Measurements from ENCODE around the gene ADGRV1. TPM values are rescaled to one million over a fixed set of nuclear protein-coding genes. Genes with fewer than 3 reads are reported as not detected.
"Not testable (repeated sequence)": the region's sequence is repeated elsewhere in the genome, so short reads cannot be mapped to it uniquely, and the experiment has no call there.

ADGRV1 gene
- total RNA-seq, 1 donor from 2014 or later = 474 TPM

GRCh38 chr5:90553711-90554110 is 4.9 kb upstream of the ADGRV1 start:
- DNase-seq = no peak

- no peak for DNase-seq
Measured at GRCh38 chr5:90554358-90555006, 4.1 kb upstream of the ADGRV1 start.

- DNase-seq = no peak
Measured at GRCh38 chr5:90555666-90556065, 2.9 kb upstream of the ADGRV1 start.

GRCh38 chr5:90557391-90557790 is 1.2 kb upstream of the ADGRV1 start:
- no peak for DNase-seq

DNA sequence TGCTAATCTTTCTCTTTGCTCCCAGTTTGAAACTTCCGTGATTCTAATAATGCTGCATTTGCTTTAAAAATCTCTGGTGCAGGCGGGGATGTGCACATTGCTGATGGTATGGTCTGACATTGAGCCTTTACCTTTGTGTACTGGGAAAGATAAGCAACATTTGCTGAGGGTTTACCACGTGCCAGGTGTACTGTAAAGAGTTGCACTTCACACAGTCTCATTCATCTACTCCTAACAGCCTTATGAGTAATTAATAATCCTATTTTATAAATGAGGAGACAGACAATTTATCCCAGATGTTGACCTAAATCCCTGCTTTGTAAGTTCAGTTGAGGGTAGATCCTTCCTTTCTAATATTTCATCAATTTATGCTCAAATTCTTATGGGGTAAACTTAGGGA is 726 bp upstream of the ADGRV1 start:
- DNase-seq = no peak

- no peak for DNase-seq
Measured at GRCh38 chr5:90560771-90561170, 2.2 kb downstream of the ADGRV1 start.

- no peak for DNase-seq
Measured at GRCh38 chr5:90561766-90562165, 3.2 kb downstream of the ADGRV1 start.

GRCh38 chr5:90562341-90562740 is 3.7 kb downstream of the ADGRV1 start:
- no peak for DNase-seq

DNA sequence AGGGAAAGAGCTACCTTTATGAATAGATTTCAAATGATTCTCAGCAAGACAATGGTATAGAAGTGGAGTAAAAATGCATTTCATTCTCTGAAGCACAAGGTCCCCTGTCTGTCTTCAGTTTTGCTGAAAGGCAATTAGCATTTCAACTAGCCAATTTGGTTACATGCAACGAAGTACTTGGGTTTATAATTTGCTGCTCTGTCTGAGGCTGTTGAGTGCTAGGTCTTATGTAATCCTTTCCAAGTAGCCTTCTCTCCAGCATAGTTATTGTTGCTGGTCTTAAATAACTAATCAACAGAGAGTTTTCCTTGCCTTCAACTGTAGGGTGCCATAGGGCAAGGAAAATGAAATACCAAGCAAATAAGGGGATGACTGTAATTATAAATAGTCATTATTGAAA is 4.5 kb downstream of the ADGRV1 start:
- DNase-seq = no peak

DNA sequence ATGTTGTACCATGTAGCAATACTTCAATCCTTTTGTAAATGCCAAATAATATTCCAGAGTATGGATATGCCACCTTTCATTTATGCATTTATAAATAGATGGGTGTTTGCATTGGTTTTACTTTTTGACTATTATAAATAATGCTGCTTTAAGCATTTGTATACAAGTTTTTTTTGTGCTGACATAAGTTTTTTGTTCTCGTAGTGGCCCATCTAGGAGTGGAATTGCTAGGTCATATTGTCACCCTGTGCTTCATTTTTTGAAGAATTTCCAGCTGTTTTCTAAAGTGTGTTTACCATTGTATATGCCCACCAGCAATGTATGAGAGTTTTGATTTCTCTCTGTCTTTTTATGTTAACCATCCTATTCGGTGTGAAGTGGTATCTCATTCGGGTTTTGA is 6.9 kb downstream of the ADGRV1 start:
- DNase-seq = no peak

- no peak for DNase-seq
Measured at GRCh38 chr5:90569084-90569483, 10.5 kb downstream of the ADGRV1 start.

GRCh38 chr5:90570034-90570433 is 11.4 kb downstream of the ADGRV1 start:
- no peak for DNase-seq

DNA sequence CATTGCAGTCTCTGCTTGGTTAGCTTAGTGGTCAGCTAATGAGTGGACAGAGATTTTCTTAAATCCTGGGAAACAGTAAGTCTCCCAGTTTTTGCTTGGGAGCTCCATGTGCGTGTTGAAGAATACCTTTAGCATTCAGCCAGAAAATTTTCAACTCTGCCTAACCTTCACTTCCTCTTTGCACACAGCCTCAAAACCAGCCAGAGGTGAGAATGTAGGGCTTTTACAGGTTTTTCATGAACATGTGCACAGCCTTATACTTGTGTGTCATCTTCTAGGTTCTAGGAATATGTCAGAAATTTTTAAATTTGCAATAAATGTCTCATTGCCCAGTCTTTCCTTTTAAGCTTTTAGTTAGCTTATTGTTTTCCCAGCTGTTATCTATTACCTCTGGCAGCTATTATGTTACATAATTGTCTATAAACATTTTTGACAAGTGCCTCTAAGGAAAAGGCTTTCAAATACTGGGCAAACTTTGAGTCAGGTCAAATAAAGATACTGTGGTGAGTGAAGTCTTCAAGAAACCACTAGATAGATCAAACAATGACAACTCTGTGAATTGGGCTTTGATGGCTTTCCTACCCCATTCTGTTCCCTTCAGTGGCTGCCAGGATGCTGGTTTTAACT is 12.7 kb downstream of the ADGRV1 start:
- DNase-seq = no peak

DNA sequence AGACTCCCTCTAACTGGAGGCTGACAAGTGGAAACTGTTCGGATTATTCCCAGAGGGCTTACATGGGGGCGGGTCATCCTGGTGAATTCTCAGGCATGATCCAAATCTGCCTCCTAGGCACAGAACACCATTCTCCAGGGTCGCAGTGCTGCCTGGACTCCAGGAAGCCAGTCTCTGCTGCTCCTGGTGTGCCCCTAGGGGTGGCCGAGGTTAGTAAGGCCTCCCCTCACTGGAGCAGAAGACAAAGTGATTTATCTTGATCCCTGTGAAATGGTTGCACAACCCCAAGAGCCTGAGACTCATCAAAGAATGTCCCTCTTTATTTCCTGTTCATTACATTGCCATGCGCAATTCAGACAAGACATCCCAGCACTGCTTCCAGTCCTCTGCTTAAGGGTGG is 17.1 kb downstream of the ADGRV1 start:
- no peak for DNase-seq

DNA sequence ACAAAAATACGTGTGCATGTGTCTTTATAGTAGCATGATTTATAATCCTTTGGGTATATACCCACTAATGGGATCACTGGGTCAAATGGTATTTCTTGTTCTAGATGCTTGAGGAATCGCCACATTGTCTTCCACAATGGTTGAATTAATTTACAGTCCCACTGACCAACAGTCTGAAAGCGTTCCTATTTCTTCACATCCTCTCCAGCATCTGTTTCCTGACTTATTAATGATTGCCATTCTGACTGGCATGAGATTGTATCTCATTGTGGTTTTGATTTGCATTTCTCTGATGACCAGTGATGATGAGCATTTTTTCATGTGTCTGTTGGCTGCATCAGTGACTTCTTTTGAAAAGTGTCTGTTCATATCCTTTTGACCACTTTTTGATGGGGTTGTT is 18.0 kb downstream of the ADGRV1 start:
- DNase-seq = not testable (repeated sequence)

GRCh38 chr5:90579905-90580304 is 21.3 kb downstream of the ADGRV1 start:
- DNase-seq = not testable (repeated sequence)

DNA sequence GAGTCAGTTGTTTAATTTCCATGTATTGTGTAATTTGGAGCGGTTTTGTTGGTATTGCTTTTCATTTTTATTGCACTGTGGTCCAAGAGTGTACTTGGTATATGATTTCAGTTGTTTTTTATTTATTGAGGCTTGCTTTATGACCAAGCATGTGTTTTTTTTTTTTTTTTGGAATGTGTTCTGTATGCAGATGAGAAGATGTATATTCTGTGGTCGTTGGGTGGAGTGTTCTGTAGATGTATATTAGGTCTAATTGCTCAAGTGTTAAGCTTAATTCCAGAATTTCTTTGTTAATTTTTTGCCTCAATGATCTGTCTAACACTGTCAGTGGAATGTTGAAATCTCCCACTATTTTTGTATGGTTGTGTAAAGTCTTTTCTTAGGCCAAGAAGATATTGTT is 23.4 kb downstream of the ADGRV1 start:
- no peak for DNase-seq

- DNase-seq = no peak
Measured at GRCh38 chr5:90585337-90585986, 26.9 kb downstream of the ADGRV1 start.

DNA sequence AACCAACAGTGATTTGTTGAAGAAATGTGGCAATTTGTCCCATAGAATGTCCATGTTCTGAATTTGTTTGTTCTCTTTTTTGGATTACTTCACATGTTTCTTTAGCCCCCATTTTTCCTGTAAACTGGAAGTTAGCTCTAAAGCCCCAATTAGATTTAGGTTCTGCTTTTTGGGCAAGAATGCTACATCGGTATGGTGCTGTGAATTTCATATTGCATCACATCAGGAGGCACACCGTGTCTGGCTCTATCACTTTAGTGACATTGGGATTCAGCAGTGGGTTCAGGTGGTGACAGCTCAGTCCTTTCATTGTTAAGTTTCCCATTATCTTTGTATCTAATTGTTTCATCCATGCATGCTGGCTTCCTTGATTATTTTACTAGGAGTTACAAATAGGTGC is 27.9 kb downstream of the ADGRV1 start:
- DNase-seq = no peak

DNA sequence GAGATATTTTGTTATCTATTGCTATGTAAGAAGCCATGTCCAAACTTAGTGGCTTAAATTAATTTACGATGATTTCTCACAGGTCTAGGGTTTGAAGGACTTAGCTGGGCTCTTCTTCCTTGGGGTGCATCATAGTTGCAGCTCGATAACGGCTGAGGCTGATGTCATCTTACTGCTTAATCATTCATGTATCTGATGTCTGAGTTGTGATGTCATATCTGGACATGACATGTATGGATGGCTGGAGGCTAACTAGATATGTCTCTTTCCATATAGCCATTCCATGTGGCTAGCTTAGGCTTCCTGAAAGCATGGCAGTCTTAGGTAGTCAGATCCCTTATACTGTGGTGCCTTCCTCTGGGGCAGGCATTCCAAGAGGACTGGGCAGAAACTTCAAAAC is 31.6 kb downstream of the ADGRV1 start:
- no peak for DNase-seq

DNA sequence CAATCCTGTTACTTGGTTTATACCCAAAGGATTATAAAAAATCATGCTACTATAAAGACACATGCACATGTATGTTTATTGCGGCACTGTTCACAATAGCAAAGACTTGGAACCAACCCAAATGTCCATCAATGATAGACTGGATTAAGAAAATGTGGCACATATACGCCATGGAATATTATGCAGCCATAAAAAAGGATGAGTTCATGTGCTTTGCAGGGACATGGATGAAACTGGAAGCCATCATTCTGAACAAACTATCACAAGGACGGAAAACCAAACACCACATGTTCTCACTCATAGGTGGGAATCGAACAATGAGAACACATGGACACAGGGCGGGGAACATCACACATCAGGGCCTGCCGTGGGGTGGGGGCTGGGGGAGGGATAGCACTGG is 34.5 kb downstream of the ADGRV1 start:
- DNase-seq = not testable (repeated sequence)

DNA sequence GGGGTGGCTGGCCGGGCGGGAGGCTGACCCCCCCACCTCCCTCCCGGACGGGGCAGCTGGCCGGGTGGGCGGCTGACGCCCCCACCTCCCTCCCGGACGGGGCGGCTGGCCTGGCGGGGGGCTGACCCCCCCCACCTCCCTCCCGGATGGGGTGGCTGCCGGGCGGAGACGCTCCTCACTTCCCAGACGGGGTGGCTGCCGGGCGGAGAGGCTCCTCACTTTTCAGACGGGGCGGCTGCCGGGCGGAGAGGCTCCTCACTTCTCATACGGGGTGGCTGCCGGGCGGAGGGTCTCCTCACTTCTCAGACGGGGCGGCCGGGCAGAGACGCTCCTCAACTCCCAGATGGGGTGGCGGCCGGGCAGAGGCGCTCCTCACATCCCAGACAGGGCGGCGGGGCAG is 37.2 kb downstream of the ADGRV1 start:
- DNase-seq = not testable (repeated sequence)

GRCh38 chr5:90598293-90598692 is 39.7 kb downstream of the ADGRV1 start:
- peak; percentile 1 for DNase-seq

- not testable (repeated sequence) for DNase-seq
Measured at GRCh38 chr5:90600307-90600706, 41.7 kb downstream of the ADGRV1 start.

All from occipital lobe (tissue), 2 donors.